Mucosa of stomach (tissue), 1 donor: ENCODE data around the gene DTNB.
"Not testable (repeated sequence)": the region's sequence is repeated elsewhere in the genome, so short reads cannot be mapped to it uniquely, and the experiment has no call there.

Source experiments
- H3K27me3 ChIP-seq: one replicate; pipeline ENCODE4 v1.7.0; 2013; ENCODE audit warnings: mild to moderate bottlenecking, low read length; ENCODE audit not compliant: control insufficient read depth, insufficient read depth
- H3K36me3 ChIP-seq: one replicate; pipeline ENCODE4 v1.7.0; 2013; ENCODE audit warnings: low read length; ENCODE audit not compliant: control insufficient read depth, insufficient read depth
- H3K4me1 ChIP-seq: one replicate; pipeline ENCODE4 v1.7.0; 2013; ENCODE audit warnings: mild to moderate bottlenecking, low read length; ENCODE audit not compliant: control insufficient read depth, insufficient read depth
- H3K4me3 ChIP-seq: one replicate; pipeline ENCODE4 v1.7.0; 2013; ENCODE audit warnings: low read length
- H3K9ac ChIP-seq: one replicate; pipeline ENCODE4 v1.7.0; 2013; ENCODE audit warnings: mild to moderate bottlenecking, low read length, moderate library complexity
- H3K9me3 ChIP-seq: one replicate; pipeline ENCODE4 v1.7.0; 2013; ENCODE audit warnings: mild to moderate bottlenecking, low read length, moderate library complexity; ENCODE audit not compliant: control insufficient read depth
- donor health status: Pancreatic carcinoma.

Gene DTNB

DNA sequence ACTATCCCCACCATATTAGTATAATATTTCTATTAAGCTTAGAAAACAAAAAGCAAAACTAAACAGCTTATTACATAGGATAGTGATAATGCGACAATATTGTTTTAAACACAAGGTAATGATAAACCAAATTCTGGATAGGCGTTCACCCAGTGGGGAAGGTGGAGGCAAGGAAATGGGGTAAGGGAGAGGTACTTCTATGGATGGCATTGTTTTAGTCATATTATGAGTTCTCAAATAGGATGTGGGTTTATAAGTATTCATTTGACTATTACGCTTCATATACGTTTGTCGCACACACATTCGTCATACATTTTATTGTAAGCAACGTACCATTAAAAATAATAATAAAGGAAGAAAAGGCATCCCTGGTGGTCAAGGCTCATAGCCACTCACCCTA lies 242.8 kb downstream of the DTNB start:
- Histone ChIP-seq H3K4me3 (no peak overlapping the region), H3K9me3 (no peaks in the 10 kb centered on the region)

DNA sequence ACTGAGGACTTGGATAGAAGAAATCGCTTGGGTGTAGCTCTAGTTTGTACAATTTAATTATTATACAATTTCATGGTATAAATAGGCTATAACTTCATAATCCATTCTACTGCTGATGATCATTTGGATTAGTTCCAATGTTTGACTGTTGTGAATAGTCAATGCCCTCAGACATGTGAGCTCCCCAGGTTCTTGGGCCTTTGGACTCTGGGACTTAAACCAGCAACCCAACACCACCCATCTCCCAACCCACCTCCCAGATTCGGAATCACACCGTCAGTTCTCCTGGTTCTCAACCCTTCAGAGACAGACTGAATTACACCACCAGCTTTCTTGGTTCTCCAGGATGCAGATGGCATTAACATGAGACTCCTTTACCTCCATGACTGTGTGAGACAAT lies 247.1 kb downstream of the DTNB start:
- Histone ChIP-seq H3K27me3 (no peaks in the 10 kb centered on the region), H3K4me1 (peaks cover 10% of the 10 kb centered on the region), H3K36me3 (no peaks in the 10 kb centered on the region), H3K9me3 (no peaks in the 10 kb centered on the region), H3K9ac (no peak overlapping the region), H3K4me3 (no peak overlapping the region)

More for the DNA sequence above, 242.8 kb downstream of the DTNB start:
- H3K27me3 ChIP-seq: no peaks in the 10 kb centered on the region
- no peaks in the 10 kb centered on the region for H3K4me1 ChIP-seq
- H3K36me3 ChIP-seq: no peaks in the 10 kb centered on the region
- no peak overlapping the region for H3K9ac ChIP-seq

DNA sequence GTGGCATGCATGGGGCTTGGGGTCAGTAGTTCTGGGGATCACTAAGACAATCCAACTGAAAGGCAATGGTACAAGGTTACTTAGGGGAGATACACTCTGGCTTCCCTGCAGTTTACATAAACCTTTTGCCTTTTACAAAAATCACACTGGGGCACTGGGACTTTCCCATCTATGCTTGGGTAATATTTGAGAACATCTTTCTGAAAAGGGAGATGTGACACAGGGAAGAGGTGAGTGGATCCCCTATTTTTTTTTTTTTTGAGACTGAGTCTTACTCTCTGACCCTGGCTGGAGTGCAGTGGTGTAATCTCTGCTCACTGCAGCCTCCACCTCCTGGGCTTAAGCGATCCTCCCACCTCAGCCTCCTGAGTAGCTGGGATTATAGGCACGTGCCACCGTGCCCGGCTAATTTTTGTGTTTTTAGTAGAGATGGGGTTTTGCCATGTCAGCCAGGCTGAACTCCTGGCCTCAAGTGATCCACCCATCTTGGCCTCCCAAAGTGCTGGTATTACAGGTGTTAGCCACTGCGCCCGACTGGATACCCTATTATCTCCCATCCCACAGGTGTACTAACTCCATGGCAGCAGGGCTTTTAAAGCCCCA lies 248.8 kb downstream of the DTNB start:
- no peak overlapping the region for H3K9ac ChIP-seq

DNA sequence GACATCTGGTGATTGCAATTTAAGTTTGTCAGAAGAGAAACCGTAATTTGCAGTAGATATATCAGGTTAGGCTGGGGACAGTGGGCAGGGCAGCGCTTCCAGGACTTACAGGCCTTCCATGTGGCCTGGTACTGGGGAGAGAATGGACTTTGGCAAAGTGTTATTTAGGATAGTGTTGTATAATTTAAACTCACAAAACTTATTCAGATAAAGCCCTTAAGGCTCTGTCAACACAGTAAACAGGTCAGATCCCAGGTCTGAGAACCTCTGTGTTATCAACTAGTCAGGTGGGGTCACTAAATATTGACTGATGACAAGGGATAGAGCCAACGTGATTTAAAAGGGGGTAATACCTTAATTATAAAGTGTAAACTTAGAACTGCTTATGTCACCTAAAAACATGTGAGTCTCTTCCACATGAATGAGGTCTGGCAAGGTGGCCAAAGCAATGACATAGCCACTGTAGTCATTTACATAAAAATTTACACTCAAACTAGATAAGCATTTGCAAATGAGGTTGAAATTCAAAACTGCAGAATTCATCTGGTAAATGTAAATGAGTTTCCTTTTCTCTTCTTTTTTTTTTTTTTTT lies 251.5 kb downstream of the DTNB start:
- Histone ChIP-seq H3K36me3 (no peaks in the 10 kb centered on the region), H3K9me3 (no peaks in the 10 kb centered on the region), H3K27me3 (no peaks in the 10 kb centered on the region), H3K4me1 (peaks cover 11% of the 10 kb centered on the region), H3K4me3 (no peak overlapping the region), H3K9ac (no peak overlapping the region)

More for the DNA sequence above, 248.8 kb downstream of the DTNB start:
- H3K9me3 ChIP-seq: no peaks in the 10 kb centered on the region
- no peak overlapping the region for H3K4me3 ChIP-seq
- H3K36me3 ChIP-seq: no peaks in the 10 kb centered on the region
- H3K4me1 ChIP-seq: peaks cover 11% of the 10 kb centered on the region
- no peaks in the 10 kb centered on the region for H3K27me3 ChIP-seq

DNA sequence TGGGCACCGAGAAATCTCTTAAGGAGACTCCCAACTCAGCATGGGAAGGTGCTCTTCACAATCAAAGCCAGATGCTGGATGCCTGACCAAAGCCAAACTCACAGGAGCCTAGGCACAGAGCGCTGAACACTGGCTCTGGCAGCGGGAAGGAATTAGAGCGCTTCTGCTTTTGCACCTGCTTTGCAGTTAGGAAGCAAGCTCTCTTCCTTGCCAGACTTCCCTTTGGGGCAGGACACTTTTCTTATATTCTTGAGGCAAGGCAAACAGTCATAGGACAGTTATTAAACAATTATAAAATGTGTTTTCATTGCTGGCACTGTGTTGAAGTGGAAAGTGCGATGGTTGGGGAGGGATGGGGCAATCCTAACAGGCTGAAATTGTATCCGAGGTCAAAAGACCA lies 252.1 kb downstream of the DTNB start:
- no peak overlapping the region for H3K9ac ChIP-seq
- H3K36me3 ChIP-seq: no peaks in the 10 kb centered on the region
- H3K9me3 ChIP-seq: no peaks in the 10 kb centered on the region
- no peak overlapping the region for H3K4me3 ChIP-seq
- no peaks in the 10 kb centered on the region for H3K27me3 ChIP-seq
- peaks cover 11% of the 10 kb centered on the region for H3K4me1 ChIP-seq

DNA sequence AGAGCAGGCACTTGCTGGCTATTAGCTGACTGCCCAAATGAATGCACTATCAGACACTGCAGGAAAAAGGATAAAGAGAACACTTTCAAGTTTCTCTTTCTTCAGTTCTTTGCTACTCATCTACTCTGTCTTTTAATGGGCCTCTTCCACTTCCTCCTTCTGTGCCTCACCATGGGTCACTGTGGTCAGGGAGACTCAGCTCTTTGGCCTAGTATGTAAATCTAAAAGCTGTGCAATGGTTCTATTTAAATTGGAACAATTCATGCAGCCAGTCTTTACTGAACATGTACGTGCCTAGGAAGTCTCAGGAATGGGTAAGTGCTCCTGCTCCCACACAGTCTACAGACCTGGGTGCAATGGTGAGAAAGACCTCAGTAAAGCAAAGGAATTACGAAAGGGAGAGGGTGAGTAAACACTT lies 252.5 kb downstream of the DTNB start:
- Histone ChIP-seq H3K9me3 (no peaks in the 10 kb centered on the region), H3K36me3 (no peaks in the 10 kb centered on the region), H3K9ac (no peak overlapping the region), H3K4me1 (peaks cover 11% of the 10 kb centered on the region), H3K27me3 (no peaks in the 10 kb centered on the region), H3K4me3 (no peak overlapping the region)

DNA sequence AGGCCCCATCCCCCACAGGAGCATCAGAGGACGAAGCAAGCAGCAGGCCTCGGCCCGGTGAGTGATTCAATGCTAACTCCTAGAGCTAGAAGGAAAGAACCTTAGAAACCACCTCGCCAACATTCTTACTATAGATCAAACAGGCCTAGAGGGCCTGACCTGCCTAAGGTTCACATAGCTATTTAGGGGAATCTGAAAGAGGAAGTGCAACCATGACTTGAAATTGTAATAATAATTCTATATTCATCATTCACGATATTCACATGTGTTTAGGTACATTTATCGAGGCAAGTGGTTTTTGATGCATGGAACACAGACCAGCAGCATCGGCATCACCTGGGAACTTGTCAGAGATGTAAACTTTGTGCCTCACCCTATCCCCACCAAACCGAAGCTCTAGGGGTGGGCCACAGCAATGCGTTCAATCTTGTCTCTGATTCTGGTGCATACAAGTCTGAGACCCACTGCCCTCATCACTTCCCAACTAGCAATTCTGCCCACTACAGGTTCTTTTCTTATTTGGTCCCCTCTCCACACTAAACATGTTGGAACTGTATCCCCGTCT lies 253.6 kb downstream of the DTNB start:
- no peak overlapping the region for H3K9ac ChIP-seq
- no peaks in the 10 kb centered on the region for H3K9me3 ChIP-seq
- no peak overlapping the region for H3K4me3 ChIP-seq
- no peaks in the 10 kb centered on the region for H3K27me3 ChIP-seq
- H3K4me1 ChIP-seq: peaks cover 11% of the 10 kb centered on the region
- no peaks in the 10 kb centered on the region for H3K36me3 ChIP-seq

DNA sequence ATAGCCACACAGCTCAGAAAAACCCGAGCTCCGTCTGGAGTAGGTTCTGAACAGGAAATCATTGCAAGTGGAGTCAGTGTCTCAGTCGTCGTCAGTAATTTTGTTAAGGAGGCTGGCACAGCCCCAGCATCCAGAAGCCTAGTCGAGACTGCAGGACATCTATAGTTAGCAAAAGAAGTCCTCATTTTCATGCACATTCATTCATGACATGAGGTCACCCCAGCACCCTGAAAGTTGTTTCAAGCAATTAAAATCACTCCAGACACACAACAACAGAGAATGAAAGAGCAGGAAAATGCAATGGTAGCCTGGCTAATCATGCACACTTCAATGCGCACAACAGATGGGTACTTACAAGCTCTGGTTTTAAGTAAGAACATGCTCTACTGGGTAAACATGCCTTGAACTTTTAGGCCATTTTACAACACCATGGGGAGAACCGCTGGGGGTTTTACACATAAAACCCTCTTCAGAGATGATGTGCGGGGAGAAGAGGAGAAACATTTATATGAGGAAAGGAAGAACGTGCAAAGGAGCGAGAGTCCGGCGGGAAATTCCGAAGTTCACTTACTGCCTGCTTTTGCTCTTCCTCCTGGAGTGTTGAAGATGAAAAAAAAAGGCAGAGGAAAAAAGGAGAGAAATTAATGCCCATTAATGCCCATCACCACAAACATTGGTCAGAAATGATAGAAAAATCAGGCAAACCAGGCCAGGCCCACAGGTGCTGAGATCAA lies 254.3 kb downstream of the DTNB start:
- Histone ChIP-seq H3K9me3 (no peaks in the 10 kb centered on the region), H3K36me3 (no peaks in the 10 kb centered on the region), H3K4me3 (no peak overlapping the region), H3K27me3 (no peaks in the 10 kb centered on the region), H3K4me1 (peaks cover 11% of the 10 kb centered on the region), H3K9ac (no peak overlapping the region)

DNA sequence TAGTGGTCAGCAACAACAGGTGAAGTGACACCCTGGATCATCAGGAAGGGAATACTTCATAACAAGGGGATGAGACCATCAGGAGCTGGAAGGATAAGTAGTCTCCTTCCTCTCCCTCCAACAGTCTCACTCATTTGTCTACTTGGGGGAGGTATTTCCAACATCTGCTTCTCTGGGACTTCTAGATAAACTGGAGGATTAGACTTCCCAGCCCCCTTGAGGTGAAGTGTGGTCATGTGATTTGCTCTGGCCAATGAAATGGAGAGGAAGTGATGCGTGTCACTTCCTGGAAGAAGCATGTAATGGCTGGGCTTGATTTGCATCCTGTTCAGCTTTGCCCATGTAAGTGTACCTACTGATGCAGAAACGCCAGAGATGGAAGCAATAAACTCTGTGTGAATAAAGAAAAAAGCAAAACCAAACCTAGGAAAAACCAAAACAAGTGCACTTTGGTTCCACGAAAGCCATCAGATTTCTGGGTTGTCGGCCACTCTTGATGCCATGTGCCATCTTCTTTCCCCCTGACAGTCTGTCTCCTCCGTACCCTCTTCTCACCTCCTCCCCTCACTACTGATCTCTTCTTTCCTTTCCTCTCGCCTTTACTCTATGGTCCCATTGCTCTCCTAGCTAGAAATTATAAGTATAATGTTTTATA lies 255.5 kb downstream of the DTNB start:
- no peaks in the 10 kb centered on the region for H3K36me3 ChIP-seq
- no peak overlapping the region for H3K9ac ChIP-seq
- peaks cover 11% of the 10 kb centered on the region for H3K4me1 ChIP-seq
- H3K27me3 ChIP-seq: no peaks in the 10 kb centered on the region
- H3K9me3 ChIP-seq: no peaks in the 10 kb centered on the region
- no peak overlapping the region for H3K4me3 ChIP-seq

DNA sequence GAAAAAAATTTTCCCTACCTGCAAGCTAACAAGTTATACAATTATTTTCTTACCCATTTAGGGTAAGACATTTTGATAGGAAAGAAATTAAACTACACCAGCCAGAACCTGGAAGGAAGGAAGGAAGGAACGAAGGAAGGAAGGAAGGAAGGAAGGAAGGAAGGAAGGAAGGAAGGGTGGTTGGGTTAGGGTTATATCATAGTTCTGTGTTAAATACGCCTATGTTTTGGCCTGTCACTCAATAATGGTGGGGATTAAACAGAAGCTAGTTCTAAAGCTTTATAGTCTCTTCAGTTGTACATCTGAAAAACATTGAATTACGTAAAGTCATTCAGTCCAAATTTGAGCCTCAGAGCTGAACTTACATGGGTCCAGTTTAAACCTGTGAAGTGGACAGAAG lies 256.7 kb downstream of the DTNB start:
- Histone ChIP-seq H3K9ac (no peak overlapping the region), H3K4me3 (no peak overlapping the region), H3K4me1 (peaks cover 5% of the 10 kb centered on the region), H3K27me3 (no peaks in the 10 kb centered on the region), H3K36me3 (no peaks in the 10 kb centered on the region), H3K9me3 (no peaks in the 10 kb centered on the region)

DNA sequence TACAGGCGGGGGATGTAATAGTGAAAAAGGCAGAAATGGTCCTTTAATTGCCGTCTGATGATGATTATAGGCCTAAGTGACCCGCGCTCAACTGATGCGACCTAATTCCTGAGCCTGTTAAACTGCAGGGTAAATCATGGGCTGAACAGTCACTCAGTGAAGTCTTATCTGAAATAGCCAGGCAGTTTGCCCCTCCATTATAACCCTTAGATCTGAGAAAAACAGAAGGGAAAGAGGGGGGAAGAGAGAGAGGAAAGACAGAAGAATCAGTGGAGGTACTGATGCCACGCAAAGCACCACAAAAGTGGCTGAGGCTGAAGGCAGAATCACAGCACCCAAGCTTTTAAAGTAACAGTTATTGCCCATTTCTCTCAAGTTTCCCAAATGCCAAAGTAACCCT lies 258.6 kb downstream of the DTNB start:
- Histone ChIP-seq H3K9me3 (no peaks in the 10 kb centered on the region), H3K9ac (no peak overlapping the region), H3K36me3 (no peaks in the 10 kb centered on the region), H3K4me1 (no peaks in the 10 kb centered on the region), H3K27me3 (no peaks in the 10 kb centered on the region), H3K4me3 (no peak overlapping the region)

DNA sequence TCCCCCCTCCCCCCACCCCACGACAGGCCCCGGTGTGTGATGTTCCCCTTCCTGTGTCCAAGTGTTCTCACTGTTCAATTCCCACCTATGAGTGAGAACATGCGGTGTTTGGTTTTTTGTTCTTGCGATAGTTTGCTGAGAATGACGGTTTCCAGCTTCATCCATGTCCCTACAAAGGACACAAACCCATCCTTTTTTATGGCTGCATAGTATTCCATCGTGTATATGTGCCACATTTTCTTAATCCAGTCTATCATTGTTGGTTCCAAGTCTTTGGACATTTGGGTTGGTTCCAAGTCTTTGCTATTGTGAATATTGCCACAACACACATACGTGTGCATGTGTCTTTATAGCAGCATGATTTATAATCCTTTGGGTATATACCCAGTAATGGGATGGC lies 260.0 kb downstream of the DTNB start:
- not testable (repeated sequence) for H3K9ac ChIP-seq, H3K27me3 ChIP-seq, H3K36me3 ChIP-seq, H3K4me3 ChIP-seq, H3K4me1 ChIP-seq, H3K9me3 ChIP-seq
